T-helper 1 cell treated with Interleukin-12 subunit alpha and Interleukin-12 subunit beta and Interleukin-4 antibody, amounts not matched to agents 30 μg/mL and 1 μg/mL, for 36 hours (primary cell): ENCODE results near the gene PCBP4.

Experiments
- H3K27ac Mint-ChIP-seq: one replicate; pipeline ENCODE4 v1.8.0; 2021; ENCODE audit warnings: mild to moderate bottlenecking, mixed read lengths
- H3K27me3 Mint-ChIP-seq: one replicate; pipeline ENCODE4 v1.8.0; 2021; ENCODE audit warnings: low read depth, mixed read lengths
- H3K36me3 Mint-ChIP-seq: one replicate; pipeline ENCODE4 v1.8.0; 2021; ENCODE audit warnings: low read depth, mixed read lengths
- H3K4me1 Mint-ChIP-seq: one replicate; pipeline ENCODE4 v1.8.0; 2021; ENCODE audit warnings: low read depth, mixed read lengths
- H3K4me3 Mint-ChIP-seq: one replicate; pipeline ENCODE4 v1.8.0; 2021; ENCODE audit warnings: mild to moderate bottlenecking, moderate library complexity, mixed read lengths
- H3K9me3 Mint-ChIP-seq: one replicate; pipeline ENCODE4 v1.8.0; 2021; ENCODE audit warnings: mixed read lengths

PCBP4 gene

GRCh38 chr3:51959651-51960050 is 7.6 kb downstream of the PCBP4 start:
- Mint-ChIP-seq H3K9me3 (no peaks in the 10 kb centered on the region), H3K4me3 (no peak overlapping the region), H3K4me1 (peaks cover 5% of the 10 kb centered on the region), H3K27me3 (peaks cover 14% of the 10 kb centered on the region), H3K27ac (no peak overlapping the region), H3K36me3 (peaks cover 4% of the 10 kb centered on the region)

- Mint-ChIP-seq H3K27ac (no peak overlapping the region), H3K4me1 (peaks cover 5% of the 10 kb centered on the region), H3K9me3 (no peaks in the 10 kb centered on the region), H3K36me3 (peaks cover 4% of the 10 kb centered on the region), H3K4me3 (no peak overlapping the region), H3K27me3 (peaks cover 22% of the 10 kb centered on the region)
These were observed 8.4 kb downstream of the PCBP4 start for GRCh38 chr3:51958603-51959521.

GRCh38 chr3:51957520-51958205 is 9.6 kb downstream of the PCBP4 start:
- Mint-ChIP-seq H3K36me3 (peaks cover 5% of the 10 kb centered on the region), H3K4me3 (no peak overlapping the region), H3K4me1 (peaks cover 5% of the 10 kb centered on the region), H3K9me3 (no peaks in the 10 kb centered on the region), H3K27me3 (peaks cover 32% of the 10 kb centered on the region), H3K27ac (no peak overlapping the region)

- no peaks in the 10 kb centered on the region for H3K9me3 Mint-ChIP-seq
- H3K4me1 Mint-ChIP-seq = peaks cover 3% of the 10 kb centered on the region
- H3K4me3 Mint-ChIP-seq = no peak overlapping the region
- H3K36me3 Mint-ChIP-seq = peaks cover 5% of the 10 kb centered on the region
- H3K27ac Mint-ChIP-seq = no peak overlapping the region
- H3K27me3 Mint-ChIP-seq = peaks cover 40% of the 10 kb centered on the region
These were observed 11.1 kb downstream of the PCBP4 start for GRCh38 chr3:51955893-51956770.

GRCh38 chr3:51955175-51955892 is 11.9 kb downstream of the PCBP4 start, which contains the start of gene GPR62:
Gene GPR62 (plus strand): TSS chr3:51955381. CDS start chr3:51955653, 272 bp downstream.
- Mint-ChIP-seq H3K27me3 (peaks cover 44% of the 10 kb centered on the region), H3K4me3 (no peak within 1 kb of the TSS), H3K9me3 (no peaks in the 10 kb centered on the region), H3K27ac (no peak within 1 kb of the TSS), H3K4me1 (peaks cover 3% of the 10 kb centered on the region), H3K36me3 (peaks cover 5% of the 10 kb centered on the region)

- Mint-ChIP-seq H3K4me1 (peaks cover 3% of the 10 kb centered on the region), H3K27ac (no peak overlapping the region), H3K27me3 (peaks cover 44% of the 10 kb centered on the region)
These were observed 12.5 kb downstream of the PCBP4 start for GRCh38 chr3:51954713-51955112.

GRCh38 chr3:51954105-51954504 is 13.1 kb downstream of the PCBP4 start:
- peaks cover 44% of the 10 kb centered on the region for H3K27me3 Mint-ChIP-seq
- no peaks in the 10 kb centered on the region for H3K9me3 Mint-ChIP-seq
- no peak overlapping the region for H3K4me3 Mint-ChIP-seq
- H3K4me1 Mint-ChIP-seq = peaks cover 3% of the 10 kb centered on the region
- peaks cover 5% of the 10 kb centered on the region for H3K36me3 Mint-ChIP-seq
- no peak overlapping the region for H3K27ac Mint-ChIP-seq

More at GRCh38 chr3:51954713-51955112, 12.5 kb downstream of the PCBP4 start:
- Mint-ChIP-seq H3K4me3 (no peak overlapping the region), H3K9me3 (no peaks in the 10 kb centered on the region), H3K36me3 (peaks cover 5% of the 10 kb centered on the region)

- Mint-ChIP-seq H3K4me1 (peaks cover 3% of the 10 kb centered on the region), H3K27me3 (peaks cover 44% of the 10 kb centered on the region), H3K4me3 (no peak overlapping the region), H3K9me3 (no peaks in the 10 kb centered on the region), H3K36me3 (peaks cover 5% of the 10 kb centered on the region), H3K27ac (no peak overlapping the region)
These were observed 13.8 kb downstream of the PCBP4 start for GRCh38 chr3:51953445-51953844.

- Mint-ChIP-seq H3K27me3 (peaks cover 37% of the 10 kb centered on the region), H3K9me3 (no peaks in the 10 kb centered on the region), H3K4me3 (no peak overlapping the region), H3K27ac (no peak overlapping the region), H3K36me3 (peaks cover 2% of the 10 kb centered on the region), H3K4me1 (no peaks in the 10 kb centered on the region)
These were observed 16.4 kb downstream of the PCBP4 start for GRCh38 chr3:51950899-51951298.

GRCh38 chr3:51949121-51949520 is 18.1 kb downstream of the PCBP4 start:
- no peak overlapping the region for H3K4me3 Mint-ChIP-seq
- no peak overlapping the region for H3K27ac Mint-ChIP-seq
- no peaks in the 10 kb centered on the region for H3K9me3 Mint-ChIP-seq
- H3K4me1 Mint-ChIP-seq = no peaks in the 10 kb centered on the region
- peaks cover 2% of the 10 kb centered on the region for H3K36me3 Mint-ChIP-seq
- H3K27me3 Mint-ChIP-seq = peaks cover 24% of the 10 kb centered on the region

GRCh38 chr3:51948016-51948580 is 19.2 kb downstream of the PCBP4 start:
- no peak overlapping the region for H3K4me3 Mint-ChIP-seq
- H3K4me1 Mint-ChIP-seq = no peaks in the 10 kb centered on the region
- no peak overlapping the region for H3K27ac Mint-ChIP-seq
- peaks cover 14% of the 10 kb centered on the region for H3K27me3 Mint-ChIP-seq
- no peaks in the 10 kb centered on the region for H3K9me3 Mint-ChIP-seq
- no peaks in the 10 kb centered on the region for H3K36me3 Mint-ChIP-seq

- H3K4me3 Mint-ChIP-seq = no peak overlapping the region
- no peaks in the 10 kb centered on the region for H3K36me3 Mint-ChIP-seq
- H3K27ac Mint-ChIP-seq = no peak overlapping the region
- no peaks in the 10 kb centered on the region for H3K9me3 Mint-ChIP-seq
- peaks cover 7% of the 10 kb centered on the region for H3K4me1 Mint-ChIP-seq
- H3K27me3 Mint-ChIP-seq = peaks cover 11% of the 10 kb centered on the region
These were observed 19.9 kb downstream of the PCBP4 start for GRCh38 chr3:51947215-51947900.

GRCh38 chr3:51946796-51947195 is 20.5 kb downstream of the PCBP4 start:
- no peaks in the 10 kb centered on the region for H3K36me3 Mint-ChIP-seq
- peaks cover 7% of the 10 kb centered on the region for H3K27me3 Mint-ChIP-seq
- no peaks in the 10 kb centered on the region for H3K9me3 Mint-ChIP-seq
- peaks cover 8% of the 10 kb centered on the region for H3K4me1 Mint-ChIP-seq
- H3K27ac Mint-ChIP-seq = no peak overlapping the region
- no peak overlapping the region for H3K4me3 Mint-ChIP-seq
